Measurements from ENCODE around the gene ALDH3B1.
"Not testable (repeated sequence)": the region's sequence is repeated elsewhere in the genome, so short reads cannot be mapped to it uniquely, and the experiment has no call there.

The ALDH3B1 gene

GRCh38 chr11:67985302-67985701, 24.8 kb upstream of the ALDH3B1 start:
- not testable (repeated sequence) for H3K27me3 ChIP-seq (ENCODE audit: insufficient read depth, low read length); H3K4me1 ChIP-seq (ENCODE audit: control insufficient read depth, insufficient read depth, low read length, unreplicated experiment); H3K36me3 ChIP-seq (ENCODE audit: insufficient read depth, low read length); H3K79me2 ChIP-seq (ENCODE audit: control insufficient read depth, insufficient read depth, low read length, unreplicated experiment); H3K4me3 ChIP-seq (ENCODE audit: low read depth, low read length); H2AFZ ChIP-seq (ENCODE audit: low read length, unreplicated experiment); H3K27ac ChIP-seq (ENCODE audit: low read depth, low read length)

- not testable (repeated sequence) for H2AFZ ChIP-seq (ENCODE audit: low read length, unreplicated experiment); H3K4me3 ChIP-seq (ENCODE audit: low read depth, low read length); H3K36me3 ChIP-seq (ENCODE audit: insufficient read depth, low read length)
Observed at GRCh38 chr11:67990546-67991346, 19.4 kb upstream of the ALDH3B1 start.

GRCh38 chr11:67991347-67992121, 18.6 kb upstream of the ALDH3B1 start:
- H3K79me2 ChIP-seq (ENCODE audit: control insufficient read depth, insufficient read depth, low read length, unreplicated experiment); H3K4me3 ChIP-seq (ENCODE audit: low read depth, low read length); H3K27ac ChIP-seq (ENCODE audit: low read depth, low read length); H3K4me1 ChIP-seq (ENCODE audit: control insufficient read depth, insufficient read depth, low read length, unreplicated experiment); H3K36me3 ChIP-seq (ENCODE audit: insufficient read depth, low read length); H2AFZ ChIP-seq (ENCODE audit: low read length, unreplicated experiment); H3K27me3 ChIP-seq (ENCODE audit: insufficient read depth, low read length): not testable (repeated sequence)

More at GRCh38 chr11:67990546-67991346, 19.4 kb upstream of the ALDH3B1 start:
- H3K27ac ChIP-seq (ENCODE audit: low read depth, low read length); H3K4me1 ChIP-seq (ENCODE audit: control insufficient read depth, insufficient read depth, low read length, unreplicated experiment); H3K27me3 ChIP-seq (ENCODE audit: insufficient read depth, low read length); H3K79me2 ChIP-seq (ENCODE audit: control insufficient read depth, insufficient read depth, low read length, unreplicated experiment): not testable (repeated sequence)

- H3K36me3 ChIP-seq (ENCODE audit: insufficient read depth, low read length); H2AFZ ChIP-seq (ENCODE audit: low read length, unreplicated experiment); H3K27ac ChIP-seq (ENCODE audit: low read depth, low read length); H3K79me2 ChIP-seq (ENCODE audit: control insufficient read depth, insufficient read depth, low read length, unreplicated experiment); H3K27me3 ChIP-seq (ENCODE audit: insufficient read depth, low read length); H3K4me3 ChIP-seq (ENCODE audit: low read depth, low read length); H3K4me1 ChIP-seq (ENCODE audit: control insufficient read depth, insufficient read depth, low read length, unreplicated experiment): not testable (repeated sequence)
Observed at GRCh38 chr11:67993821-67994220, 16.3 kb upstream of the ALDH3B1 start.

GRCh38 chr11:67994387-67994786, 15.7 kb upstream of the ALDH3B1 start:
- not testable (repeated sequence) for H3K36me3 ChIP-seq (ENCODE audit: insufficient read depth, low read length)

GRCh38 chr11:67995129-67995528, 15.0 kb upstream of the ALDH3B1 start:
- not testable (repeated sequence) for H3K79me2 ChIP-seq (ENCODE audit: control insufficient read depth, insufficient read depth, low read length, unreplicated experiment); H3K27me3 ChIP-seq (ENCODE audit: insufficient read depth, low read length); H3K27ac ChIP-seq (ENCODE audit: low read depth, low read length); H3K4me3 ChIP-seq (ENCODE audit: low read depth, low read length); H3K4me1 ChIP-seq (ENCODE audit: control insufficient read depth, insufficient read depth, low read length, unreplicated experiment); H2AFZ ChIP-seq (ENCODE audit: low read length, unreplicated experiment); H3K36me3 ChIP-seq (ENCODE audit: insufficient read depth, low read length)

More at GRCh38 chr11:67994387-67994786, 15.7 kb upstream of the ALDH3B1 start:
- H3K4me3 ChIP-seq (ENCODE audit: low read depth, low read length); H3K27ac ChIP-seq (ENCODE audit: low read depth, low read length); H3K79me2 ChIP-seq (ENCODE audit: control insufficient read depth, insufficient read depth, low read length, unreplicated experiment); H2AFZ ChIP-seq (ENCODE audit: low read length, unreplicated experiment); H3K4me1 ChIP-seq (ENCODE audit: control insufficient read depth, insufficient read depth, low read length, unreplicated experiment); H3K27me3 ChIP-seq (ENCODE audit: insufficient read depth, low read length): not testable (repeated sequence)

GRCh38 chr11:67995579-67995978, 14.5 kb upstream of the ALDH3B1 start:
- H3K27ac ChIP-seq (ENCODE audit: low read depth, low read length); H2AFZ ChIP-seq (ENCODE audit: low read length, unreplicated experiment); H3K36me3 ChIP-seq (ENCODE audit: insufficient read depth, low read length): not testable (repeated sequence)

GRCh38 chr11:67996051-67996450, 14.1 kb upstream of the ALDH3B1 start:
- H3K4me3 ChIP-seq (ENCODE audit: low read depth, low read length) = no peak overlapping the region
- no peaks in the 10 kb centered on the region for H3K27me3 ChIP-seq (ENCODE audit: insufficient read depth, low read length)
- no peaks in the 10 kb centered on the region for H3K4me1 ChIP-seq (ENCODE audit: control insufficient read depth, insufficient read depth, low read length, unreplicated experiment)
- H3K36me3 ChIP-seq (ENCODE audit: insufficient read depth, low read length) = no peaks in the 10 kb centered on the region
- H3K27ac ChIP-seq (ENCODE audit: low read depth, low read length) = no peak overlapping the region
- H3K79me2 ChIP-seq (ENCODE audit: control insufficient read depth, insufficient read depth, low read length, unreplicated experiment) = no peaks in the 10 kb centered on the region
- H2AFZ ChIP-seq (ENCODE audit: low read length, unreplicated experiment) = no peak overlapping the region

More at GRCh38 chr11:67995579-67995978, 14.5 kb upstream of the ALDH3B1 start:
- H3K4me3 ChIP-seq (ENCODE audit: low read depth, low read length); H3K79me2 ChIP-seq (ENCODE audit: control insufficient read depth, insufficient read depth, low read length, unreplicated experiment); H3K27me3 ChIP-seq (ENCODE audit: insufficient read depth, low read length); H3K4me1 ChIP-seq (ENCODE audit: control insufficient read depth, insufficient read depth, low read length, unreplicated experiment): not testable (repeated sequence)

GRCh38 chr11:67996622-67997474, 13.3 kb upstream of the ALDH3B1 start:
- no peaks in the 10 kb centered on the region for H3K36me3 ChIP-seq (ENCODE audit: insufficient read depth, low read length)
- no peak overlapping the region for H3K4me3 ChIP-seq (ENCODE audit: low read depth, low read length)
- H3K4me1 ChIP-seq (ENCODE audit: control insufficient read depth, insufficient read depth, low read length, unreplicated experiment) = no peaks in the 10 kb centered on the region
- no peak overlapping the region for H2AFZ ChIP-seq (ENCODE audit: low read length, unreplicated experiment)
- no peaks in the 10 kb centered on the region for H3K79me2 ChIP-seq (ENCODE audit: control insufficient read depth, insufficient read depth, low read length, unreplicated experiment)
- H3K27ac ChIP-seq (ENCODE audit: low read depth, low read length) = no peak overlapping the region
- no peaks in the 10 kb centered on the region for H3K27me3 ChIP-seq (ENCODE audit: insufficient read depth, low read length)

- Histone ChIP-seq H3K36me3 (ENCODE audit: insufficient read depth, low read length) (no peaks in the 10 kb centered on the region), H3K79me2 (ENCODE audit: control insufficient read depth, insufficient read depth, low read length, unreplicated experiment) (no peaks in the 10 kb centered on the region), H3K4me3 (ENCODE audit: low read depth, low read length) (no peak overlapping the region), H2AFZ (ENCODE audit: low read length, unreplicated experiment) (no peak overlapping the region), H3K27me3 (ENCODE audit: insufficient read depth, low read length) (no peaks in the 10 kb centered on the region), H3K4me1 (ENCODE audit: control insufficient read depth, insufficient read depth, low read length, unreplicated experiment) (no peaks in the 10 kb centered on the region), H3K27ac (ENCODE audit: low read depth, low read length) (no peak overlapping the region)
Observed at GRCh38 chr11:67997475-67997921, 12.6 kb upstream of the ALDH3B1 start.

Measured in ACC112 (cell line).